GM19099 (cell line): Measurements from ENCODE around the gene KDM5A.

ENCODE experiments used
- POLR2A ChIP-seq: IDR thresholded peaks from 3 replicates; pipeline ENCODE4 v1.6.1; 2011; ENCODE audit warnings: low read depth; ENCODE audit not compliant: insufficient read length; ENCODE audit errors: extremely low read depth

KDM5A gene

DNA sequence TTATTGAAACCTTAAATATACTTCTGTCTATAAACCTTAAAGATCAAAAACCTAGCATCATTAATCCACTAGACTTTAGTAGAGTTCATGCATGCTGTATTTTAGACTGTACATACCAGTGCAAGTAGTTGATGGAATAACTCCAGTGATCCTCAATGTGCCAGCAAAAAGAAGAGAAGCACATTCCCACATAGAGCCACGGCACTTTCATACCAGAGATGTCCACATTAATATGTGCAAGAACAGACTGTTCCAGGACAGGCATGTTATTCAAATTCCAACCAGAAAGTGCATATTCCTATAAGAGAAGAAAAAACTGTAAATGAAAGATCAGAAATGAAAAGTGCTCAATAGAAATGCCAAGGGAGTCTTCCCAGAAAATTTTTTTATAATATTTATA lies 55.0 kb downstream of the KDM5A start:
- no peak for TF ChIP-seq POLR2A

DNA sequence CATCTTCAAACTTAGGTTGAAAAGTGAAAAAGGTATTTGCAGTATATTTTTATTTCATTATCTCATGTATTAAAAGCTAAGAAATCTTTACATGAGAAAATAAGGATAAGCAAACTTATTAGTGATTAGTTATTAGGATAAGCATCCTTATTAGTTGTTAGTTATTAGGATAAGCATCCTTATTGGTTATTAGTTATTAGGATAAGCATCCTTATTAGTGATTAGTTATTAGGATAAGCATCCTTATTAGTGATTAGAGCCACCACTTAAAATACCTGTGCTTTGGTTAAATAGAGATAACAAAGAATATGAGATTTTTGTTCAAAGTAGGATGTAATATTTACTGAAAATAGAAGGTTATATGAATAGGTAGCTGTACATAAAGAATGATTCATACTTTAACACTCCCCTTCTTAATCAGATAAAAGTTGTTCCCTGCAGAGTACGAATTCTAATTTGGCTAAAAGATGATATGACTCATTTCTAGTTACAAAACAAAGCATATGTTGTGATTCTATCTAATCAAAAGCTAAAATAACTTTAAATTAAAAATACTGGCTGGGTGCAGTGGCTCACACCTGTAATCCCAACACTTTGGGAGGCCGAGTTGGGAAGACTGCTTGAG lies 56.4 kb downstream of the KDM5A start:
- no peak for TF ChIP-seq POLR2A

DNA sequence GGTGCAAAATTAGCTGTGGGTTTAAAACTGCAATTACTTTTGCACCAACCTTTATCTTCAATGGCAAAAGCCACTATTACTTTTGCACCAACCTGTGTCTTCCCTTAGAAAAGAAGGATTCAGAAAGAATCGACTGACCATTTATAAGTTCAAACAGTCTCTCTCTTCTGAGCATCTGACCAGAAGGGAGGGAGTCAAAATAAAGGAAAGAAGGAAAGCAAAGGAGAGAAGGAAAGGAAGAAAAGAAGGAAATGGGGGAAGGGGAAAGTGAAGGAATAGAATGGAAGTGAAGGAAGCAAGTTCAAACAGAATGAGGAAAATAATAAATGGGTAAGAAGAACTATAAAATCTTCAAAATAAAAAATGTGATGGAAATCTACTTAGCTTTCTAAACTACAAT lies 57.8 kb downstream of the KDM5A start:
- TF ChIP-seq POLR2A, result no peak

DNA sequence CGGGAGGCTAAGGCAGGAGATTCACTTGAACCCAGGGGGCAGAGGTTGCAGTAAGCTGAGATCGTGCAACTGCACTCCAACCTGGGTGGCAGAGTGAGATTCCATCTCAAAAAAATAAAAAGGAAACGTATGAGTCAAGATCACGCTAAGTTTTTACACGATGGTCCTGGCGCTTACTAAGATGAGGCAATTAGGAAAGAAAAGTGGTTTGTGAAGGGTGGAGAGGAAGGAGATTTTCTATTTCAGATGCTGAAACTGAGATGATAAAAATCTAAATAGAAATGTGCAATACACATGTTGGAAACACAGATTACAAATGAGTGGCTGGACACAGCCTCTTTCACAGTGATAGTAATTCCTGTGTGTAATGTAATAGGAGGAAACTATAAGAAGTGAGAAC lies 63.2 kb downstream of the KDM5A start:
- TF ChIP-seq POLR2A, result no peak

DNA sequence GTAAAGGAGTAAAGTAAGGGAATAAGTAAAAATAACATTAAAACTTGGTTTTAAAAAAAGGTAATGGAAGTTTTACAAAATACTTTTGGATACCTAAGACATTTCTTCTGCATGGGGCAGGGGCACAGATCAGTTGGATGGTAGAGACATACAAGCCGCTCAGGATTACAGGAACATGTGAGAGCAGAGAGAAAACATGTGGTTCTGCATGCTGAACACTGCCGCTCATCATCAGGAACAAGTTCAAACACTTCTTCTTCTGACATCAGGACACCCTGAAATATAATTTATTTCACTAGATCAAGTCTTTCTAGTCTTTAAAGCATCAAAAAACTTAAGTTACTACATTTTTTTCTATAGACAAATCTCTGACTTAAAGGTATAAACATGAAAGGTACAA lies 65.6 kb downstream of the KDM5A start:
- TF ChIP-seq POLR2A, result no peak

DNA sequence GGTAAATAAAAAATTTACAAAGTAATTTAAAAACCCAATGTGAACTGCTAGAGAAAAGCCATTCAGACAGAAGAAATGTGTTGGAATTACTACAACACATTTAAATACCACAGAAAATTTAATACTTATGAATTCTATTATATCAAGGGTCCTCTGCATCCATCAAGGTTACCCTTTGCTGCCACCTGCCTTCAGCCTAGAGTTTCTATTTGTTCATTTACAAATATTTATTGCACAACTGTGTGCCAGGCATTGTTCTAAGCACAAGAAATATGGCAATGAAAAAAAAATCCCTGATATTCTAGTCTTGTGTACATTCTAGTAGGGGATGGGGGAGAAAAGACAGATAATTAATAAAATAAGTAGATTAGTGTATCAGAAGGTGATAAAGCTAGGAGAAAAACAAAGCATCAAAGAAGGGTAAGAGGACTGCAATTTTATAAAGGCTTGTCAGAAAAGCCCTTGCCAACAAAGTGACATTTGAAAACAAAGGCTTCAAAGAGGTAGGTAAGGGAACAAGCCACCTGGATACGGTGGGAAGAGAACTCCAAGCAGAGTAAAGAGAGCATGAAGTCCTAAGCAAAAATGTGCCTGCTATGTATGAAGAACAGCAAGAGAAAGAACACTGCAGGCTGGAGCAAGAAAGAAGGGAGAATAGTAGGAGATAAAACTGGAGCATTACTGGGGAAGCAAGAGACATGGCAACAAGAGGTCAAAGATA lies 67.4 kb downstream of the KDM5A start:
- no peak for TF ChIP-seq POLR2A

DNA sequence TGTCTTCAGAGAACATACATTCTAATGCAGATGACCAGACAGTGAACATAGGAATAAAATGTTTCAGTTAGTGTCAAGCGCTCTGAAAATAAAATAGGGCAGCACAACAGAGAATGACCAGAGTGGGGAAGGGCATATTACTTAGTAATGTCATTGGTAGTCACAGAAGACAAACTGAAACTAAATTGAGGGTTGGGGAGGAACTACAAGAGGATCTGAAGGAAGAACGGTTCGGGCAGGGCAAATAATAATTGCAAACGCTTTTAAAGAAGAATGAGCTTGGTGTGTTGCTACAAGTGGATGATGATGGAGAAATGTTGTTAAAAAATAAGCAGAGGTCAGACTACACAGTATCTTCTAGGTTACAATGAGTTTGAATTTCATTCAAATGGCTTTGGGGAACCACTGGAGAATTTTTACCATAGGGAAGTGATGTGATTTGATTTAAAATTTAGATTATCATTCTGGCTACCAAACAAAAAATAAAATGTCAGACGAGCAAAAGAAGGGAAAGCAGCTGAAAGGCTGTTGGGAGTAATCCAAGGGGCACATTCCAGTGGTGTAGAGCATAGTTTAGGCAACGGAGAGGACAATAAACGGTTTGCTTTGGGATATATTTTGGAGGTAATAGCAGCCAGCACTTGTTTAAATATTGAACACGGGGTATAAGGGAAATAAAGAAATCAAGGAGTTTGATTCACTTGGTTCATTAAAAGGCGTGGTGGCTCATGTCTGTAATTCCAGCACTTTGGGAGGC lies 70.2 kb downstream of the KDM5A start:
- no peak for TF ChIP-seq POLR2A

DNA sequence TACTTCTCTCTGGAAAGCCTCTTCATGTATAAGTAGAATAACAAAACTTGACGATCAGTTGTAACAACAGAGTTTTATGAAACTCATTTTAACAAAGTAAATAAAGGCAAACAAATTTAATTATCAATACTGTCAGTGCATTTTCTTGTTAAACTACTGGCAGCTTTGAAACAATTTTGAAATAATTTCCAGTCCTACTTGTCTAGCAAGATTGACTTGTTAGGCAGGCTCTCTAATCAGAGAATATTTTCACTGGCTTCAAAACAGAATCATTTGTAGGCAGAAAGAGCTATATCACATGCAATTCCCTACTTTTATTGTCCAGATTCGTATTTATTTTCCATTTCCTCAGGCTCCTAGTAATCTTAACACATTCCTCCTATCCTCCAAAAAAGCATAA lies 80.6 kb downstream of the KDM5A start:
- no peak for TF ChIP-seq POLR2A

DNA sequence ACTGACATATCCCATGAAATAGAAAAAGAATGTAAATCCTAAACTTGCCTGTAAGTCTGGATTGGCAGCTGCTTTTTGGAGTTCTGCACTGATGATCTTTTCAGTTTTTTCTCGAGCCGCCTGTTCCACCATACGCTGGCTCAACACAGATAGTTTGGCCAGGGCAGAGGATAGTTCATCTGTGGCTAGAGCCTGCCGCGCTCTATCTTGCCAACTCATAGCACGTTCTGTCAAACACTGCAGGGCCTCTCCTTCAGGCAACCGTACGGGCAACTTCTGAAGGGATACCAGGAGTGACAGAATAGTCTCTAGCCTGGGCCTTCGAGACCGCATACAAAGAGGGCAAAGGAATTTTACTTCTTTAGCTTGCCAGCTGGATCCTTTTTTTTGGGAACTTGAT lies 81.7 kb downstream of the KDM5A start:
- TF ChIP-seq POLR2A, result no peak

DNA sequence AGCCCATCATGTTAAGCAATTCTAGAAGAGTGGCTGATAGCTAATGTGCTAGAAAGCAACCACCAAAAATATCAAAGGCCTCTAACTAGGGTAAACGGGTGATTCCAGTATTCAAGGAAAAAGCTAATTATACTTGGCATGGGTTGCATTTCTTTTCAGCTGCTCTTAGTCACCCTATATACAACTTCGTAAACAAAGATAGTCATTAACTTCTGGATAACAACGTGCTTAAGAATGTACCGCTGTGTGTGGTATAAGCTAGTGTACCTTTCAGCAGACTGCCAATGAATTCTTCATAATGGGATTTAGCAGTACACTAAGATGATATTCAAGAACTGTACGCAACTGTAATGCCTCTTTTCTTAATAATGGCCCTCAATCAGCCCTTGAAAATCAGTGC lies 84.3 kb downstream of the KDM5A start:
- no peak for TF ChIP-seq POLR2A

DNA sequence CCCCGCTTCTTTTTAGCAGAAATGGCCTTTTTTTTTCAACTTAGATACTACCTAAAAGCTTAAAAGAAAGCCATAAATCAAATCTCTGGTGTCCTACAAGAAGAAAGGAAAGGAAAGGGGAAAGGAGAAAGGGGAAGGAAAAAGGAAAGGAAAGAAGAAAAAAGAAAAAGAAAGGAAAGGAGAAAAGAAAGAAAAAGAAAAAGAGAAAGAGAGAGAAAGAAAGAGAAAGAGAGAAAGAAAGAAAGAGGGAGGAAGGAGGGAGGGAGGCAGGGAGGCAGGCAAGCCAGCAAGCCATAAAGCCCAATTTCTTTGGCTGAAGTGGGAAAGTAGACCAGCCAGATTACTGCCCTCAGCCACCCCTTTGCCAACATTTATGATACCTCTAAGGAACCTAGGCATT lies 94.0 kb downstream of the KDM5A start:
- TF ChIP-seq POLR2A, result no peak

DNA sequence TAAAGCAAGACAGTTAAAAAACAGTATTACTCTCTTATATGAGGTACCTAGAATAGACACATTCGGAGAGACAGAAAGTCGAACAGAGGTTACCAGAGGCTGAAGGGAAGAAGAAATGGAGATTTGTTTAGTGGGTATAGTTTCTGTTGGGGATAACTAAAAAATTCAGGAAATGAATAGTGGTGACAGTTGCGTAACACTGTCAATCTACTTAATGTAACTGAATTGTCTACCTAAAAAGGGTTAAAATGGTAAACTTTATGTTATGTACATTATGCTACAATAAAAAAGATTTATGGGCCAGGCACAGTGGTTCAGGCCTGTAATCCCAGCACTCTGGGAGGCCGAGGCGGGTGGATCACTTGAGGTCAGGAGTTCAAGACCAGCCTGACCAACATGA lies 95.9 kb downstream of the KDM5A start:
- no peak for TF ChIP-seq POLR2A

DNA sequence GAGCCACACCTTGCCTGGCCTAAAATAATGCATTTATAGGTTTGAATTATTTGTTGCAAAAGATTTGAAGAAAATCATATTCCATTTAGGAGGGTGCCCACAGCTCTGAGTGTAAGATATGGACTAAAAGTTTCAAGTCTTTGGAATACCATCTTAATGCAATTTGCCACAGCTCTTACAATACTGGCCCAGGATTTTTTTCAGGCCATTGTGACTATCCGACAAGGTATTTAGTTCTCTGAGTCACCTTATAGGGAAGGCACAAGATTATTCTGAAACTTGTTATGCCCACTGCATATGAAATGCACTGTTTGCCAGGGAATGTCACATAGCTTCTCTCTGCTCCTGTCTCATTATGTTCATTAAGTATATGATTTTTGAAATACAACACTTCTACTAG lies 96.9 kb downstream of the KDM5A start:
- no peak for TF ChIP-seq POLR2A

DNA sequence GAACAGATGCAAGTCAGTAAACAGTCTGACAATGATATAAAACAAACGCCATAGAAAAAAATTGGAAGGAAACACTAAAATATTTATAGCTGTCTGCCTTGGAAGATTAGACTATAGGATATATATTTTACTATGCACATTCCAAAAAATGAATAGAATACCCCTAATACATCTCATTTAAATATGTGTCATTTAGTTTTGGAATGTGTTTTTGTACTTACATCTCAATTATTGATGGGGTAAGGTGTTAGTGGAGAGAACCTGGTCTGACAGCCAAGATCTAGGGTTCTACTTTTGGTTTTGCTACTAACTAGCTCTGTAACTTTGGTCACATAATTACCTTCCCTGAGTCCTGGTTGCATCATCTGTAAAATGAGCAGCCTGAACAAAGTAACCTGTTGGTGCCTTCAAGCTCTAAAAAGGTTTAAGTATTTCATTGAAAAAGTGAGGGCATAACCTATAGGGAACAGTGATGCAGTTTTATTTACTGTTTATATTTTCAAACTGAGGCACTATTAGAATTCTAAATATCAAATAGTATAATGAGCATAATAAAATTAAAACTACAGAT lies 97.9 kb downstream of the KDM5A start:
- TF ChIP-seq POLR2A, result no peak

DNA sequence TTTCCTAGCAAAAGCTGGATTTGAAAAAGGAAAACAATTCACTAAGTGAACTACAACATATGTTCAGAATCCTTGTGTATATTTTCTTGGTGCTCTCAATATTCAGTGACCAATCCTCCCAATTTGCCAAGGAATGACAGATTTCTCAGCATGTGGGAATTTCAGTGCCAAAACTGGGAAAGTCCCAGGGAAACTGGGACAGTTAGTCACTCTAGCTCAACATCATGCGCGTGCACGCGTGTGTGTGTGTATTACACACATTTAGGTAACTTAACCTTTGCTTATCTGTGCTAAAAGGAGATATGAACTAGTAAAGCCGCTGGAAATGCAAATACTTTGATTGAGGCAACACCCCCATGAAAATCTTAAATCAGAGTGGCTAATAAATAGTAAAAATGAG lies 100.4 kb downstream of the KDM5A start:
- no peak for TF ChIP-seq POLR2A
